Measurements from ENCODE around the gene SLC22A7.

The SLC22A7 gene

DNA sequence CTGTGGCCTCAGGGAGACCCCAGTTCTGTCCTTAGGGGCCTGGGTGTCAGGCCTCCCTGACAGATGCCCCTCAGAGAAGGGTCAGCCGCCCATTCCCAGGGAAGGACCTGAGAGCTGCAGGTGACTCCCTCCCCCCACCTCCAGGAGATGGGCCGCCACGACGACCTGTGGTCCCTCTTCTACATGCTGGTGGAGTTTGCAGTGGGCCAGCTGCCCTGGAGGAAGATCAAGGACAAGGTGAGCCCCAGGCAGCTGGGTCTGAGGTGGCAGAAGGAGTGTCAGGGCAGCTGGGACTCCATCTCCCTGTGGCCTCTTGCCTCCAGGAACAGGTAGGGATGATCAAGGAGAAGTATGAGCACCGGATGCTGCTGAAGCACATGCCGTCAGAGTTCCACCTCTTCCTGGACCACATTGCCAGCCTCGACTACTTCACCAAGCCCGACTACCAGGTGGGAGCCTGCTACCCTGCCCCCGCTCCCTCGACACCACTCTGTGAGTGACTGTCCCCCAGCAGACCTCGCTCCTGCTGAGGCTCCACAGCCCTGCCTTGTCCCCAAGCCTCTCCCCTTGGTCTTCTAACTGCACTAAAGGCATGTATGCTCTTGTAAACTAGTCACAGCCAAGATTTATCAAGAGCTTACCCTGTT is 42.5 kb upstream of the SLC22A7 start:
- no peak for DNase-seq (ENCODE audit: extremely low spot score)
- POLR2A ChIA-PET: no interaction called here
- CTCF ChIA-PET: interaction anchor here (1.0 to 5.8 kb wide), 6 partner anchors 8 to 178 kb away, joined by 3 to 38 read pairs (median 4); partner anchors contain the start of gene DNPH1
- TF ChIP-seq, protein P1, sequence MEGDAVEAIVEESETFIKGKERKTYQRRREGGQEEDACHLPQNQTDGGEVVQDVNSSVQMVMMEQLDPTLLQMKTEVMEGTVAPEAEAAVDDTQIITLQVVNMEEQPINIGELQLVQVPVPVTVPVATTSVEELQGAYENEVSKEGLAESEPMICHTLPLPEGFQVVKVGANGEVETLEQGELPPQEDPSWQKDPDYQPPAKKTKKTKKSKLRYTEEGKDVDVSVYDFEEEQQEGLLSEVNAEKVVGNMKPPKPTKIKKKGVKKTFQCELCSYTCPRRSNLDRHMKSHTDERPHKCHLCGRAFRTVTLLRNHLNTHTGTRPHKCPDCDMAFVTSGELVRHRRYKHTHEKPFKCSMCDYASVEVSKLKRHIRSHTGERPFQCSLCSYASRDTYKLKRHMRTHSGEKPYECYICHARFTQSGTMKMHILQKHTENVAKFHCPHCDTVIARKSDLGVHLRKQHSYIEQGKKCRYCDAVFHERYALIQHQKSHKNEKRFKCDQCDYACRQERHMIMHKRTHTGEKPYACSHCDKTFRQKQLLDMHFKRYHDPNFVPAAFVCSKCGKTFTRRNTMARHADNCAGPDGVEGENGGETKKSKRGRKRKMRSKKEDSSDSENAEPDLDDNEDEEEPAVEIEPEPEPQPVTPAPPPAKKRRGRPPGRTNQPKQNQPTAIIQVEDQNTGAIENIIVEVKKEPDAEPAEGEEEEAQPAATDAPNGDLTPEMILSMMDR (IDR thresholded peaks at IDR 0.05; ENCODE audit: control extremely low read depth, extremely low read depth, low read depth, missing control alignments): no peak

DNA sequence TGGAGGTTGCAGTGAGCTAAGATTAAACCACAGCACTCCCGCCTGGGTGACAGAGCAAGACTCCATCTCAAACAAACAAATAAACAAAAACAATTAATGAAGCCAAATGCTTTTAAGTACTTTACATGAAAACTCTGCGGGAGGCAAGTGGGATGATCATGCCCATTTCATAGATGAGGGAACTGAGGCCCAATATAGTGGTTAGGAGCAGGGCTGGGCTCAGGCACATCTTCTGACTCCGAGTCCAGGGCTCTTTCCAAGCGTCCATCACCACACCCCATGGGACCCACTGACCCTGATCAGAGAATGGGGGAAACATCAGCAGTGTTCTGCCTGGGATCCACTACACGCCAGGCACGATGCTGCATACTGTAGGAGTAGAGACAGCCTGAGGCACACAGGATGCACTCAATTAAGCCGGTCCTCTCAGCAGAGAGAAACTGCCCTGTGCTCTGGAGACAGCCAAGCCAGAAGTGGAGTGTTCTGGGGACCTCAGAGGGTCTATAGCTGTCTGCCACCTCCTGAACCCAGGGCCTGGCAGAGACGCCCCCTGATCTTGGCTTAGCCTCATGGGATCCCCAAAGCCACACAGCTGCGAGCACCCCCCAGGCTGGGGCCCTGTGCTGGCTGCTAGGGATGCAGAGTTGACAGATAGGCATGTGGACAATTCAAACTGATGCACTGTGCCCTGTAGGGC is 41.2 kb upstream of the SLC22A7 start:
- TF ChIP-seq, protein P1 (IDR thresholded peaks at IDR 0.05; ENCODE audit: control extremely low read depth, extremely low read depth, low read depth, missing control alignments): no peak
- DNase-seq (ENCODE audit: extremely low spot score): no peak
- CTCF ChIA-PET: interaction anchor here (1.4 to 5.8 kb wide), 3 partner anchors 7 to 28 kb away, joined by 4 to 38 read pairs (median 5); partner anchors contain the start of gene DNPH1
- POLR2A ChIA-PET: no interaction called here

DNA sequence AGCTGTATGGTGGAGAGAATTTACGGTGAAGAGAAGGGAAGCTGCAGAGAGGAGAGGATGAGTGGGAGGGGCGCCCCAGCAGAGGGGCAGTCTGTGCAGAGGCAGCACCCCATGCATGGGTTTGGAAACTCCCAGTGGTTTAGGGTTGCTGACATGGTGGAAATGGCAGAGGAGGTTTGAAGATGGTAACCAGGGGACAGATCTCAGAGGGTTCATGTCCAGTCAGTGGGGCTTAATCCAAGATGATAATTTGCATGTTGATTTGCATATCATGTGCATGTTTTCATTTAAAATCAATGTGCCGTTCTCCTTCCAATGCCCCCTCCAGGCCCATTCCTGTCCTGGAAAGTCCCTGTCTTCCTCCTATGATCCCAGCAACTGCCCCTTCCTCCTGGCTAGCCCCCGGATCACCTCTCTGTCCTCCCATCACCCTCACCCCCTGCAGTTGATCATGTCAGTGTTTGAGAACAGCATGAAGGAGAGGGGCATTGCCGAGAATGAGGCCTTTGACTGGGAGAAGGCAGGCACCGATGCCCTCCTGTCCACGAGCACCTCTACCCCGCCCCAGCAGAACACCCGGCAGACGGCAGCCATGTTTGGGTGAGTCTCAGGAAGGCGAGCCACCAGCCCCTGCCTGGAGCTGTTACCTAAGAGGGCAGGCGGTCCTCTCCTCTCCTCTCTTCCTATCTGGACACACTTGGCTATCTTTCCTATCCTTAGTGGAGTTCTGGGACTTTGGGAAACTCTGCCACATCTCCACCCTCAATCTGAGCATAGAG is 40.5 kb upstream of the SLC22A7 start:
- CTCF ChIA-PET: interaction anchor here (0.9 to 1.0 kb wide), 2 partner anchors 11 to 30 kb away, joined by 3 read pairs; no protein-coding TSS in a partner anchor
- POLR2A ChIA-PET: no interaction called here
- DNase-seq (ENCODE audit: extremely low spot score): no peak
- TF ChIP-seq, protein P1 (IDR thresholded peaks at IDR 0.05; ENCODE audit: control extremely low read depth, extremely low read depth, low read depth, missing control alignments): no peak

DNA sequence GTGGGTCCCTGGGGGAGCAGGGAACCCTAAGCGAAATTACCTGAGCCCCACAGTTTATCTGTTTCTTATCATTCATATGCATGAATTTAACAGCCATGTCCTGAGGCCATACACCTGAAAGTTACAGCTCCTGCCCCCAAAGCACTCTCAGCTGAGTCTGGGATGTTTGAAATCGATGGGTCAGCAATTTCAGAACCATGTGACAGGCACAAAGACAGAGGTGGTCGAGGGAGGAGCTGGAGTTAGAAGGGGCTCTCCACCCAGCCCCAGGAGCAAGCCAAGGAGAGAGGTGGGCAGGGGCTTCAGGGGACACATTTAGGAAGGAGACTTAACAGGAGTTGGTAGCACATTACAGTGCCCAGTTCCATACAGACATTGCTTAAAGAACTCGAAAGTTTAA is 39.9 kb upstream of the SLC22A7 start:
- POLR2A ChIA-PET: no interaction called here
- CTCF ChIA-PET: interaction anchor here (0.9 to 1.0 kb wide), 2 partner anchors 10 to 30 kb away, joined by 3 read pairs; no protein-coding TSS in a partner anchor
- TF ChIP-seq, protein P1 (IDR thresholded peaks at IDR 0.05; ENCODE audit: control extremely low read depth, extremely low read depth, low read depth, missing control alignments): no peak
- no peak for DNase-seq (ENCODE audit: extremely low spot score)

DNA sequence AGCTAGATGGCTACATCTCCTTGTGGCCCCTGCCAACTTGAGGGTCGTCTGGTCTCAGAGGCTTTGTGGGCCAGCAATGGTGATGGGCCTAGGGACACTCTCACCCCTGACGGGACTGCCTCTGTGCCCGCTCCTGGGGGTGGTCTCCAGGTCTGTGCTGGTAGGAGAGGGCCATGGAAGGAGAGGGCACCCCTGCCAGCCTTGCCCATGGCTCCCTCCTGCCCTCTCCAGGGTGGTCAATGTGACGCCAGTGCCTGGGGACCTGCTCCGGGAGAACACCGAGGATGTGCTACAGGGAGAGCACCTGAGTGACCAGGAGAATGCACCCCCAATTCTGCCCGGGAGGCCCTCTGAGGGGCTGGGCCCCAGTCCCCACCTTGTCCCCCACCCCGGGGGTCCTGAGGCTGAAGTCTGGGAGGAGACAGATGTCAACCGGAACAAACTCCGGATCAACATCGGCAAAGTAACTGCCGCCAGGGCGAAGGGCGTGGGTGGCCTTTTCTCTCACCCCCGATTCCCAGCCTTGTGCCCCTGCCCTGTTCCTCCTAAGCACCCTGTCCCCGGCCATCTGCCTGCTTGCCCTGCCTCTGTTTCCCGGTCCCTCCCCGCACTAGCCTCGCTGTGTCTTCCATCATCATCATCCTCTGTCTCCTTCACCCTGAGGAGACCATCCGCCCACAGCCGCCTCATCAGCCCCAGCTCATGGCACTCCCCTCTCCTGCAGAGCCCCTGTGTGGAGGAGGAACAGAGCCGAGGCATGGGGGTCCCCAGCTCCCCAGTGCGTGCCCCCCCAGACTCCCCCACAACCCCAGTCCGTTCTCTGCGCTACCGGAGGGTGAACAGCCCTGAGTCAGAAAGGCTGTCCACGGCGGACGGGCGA is 39.0 kb upstream of the SLC22A7 start:
- TF ChIP-seq, protein P1 (IDR thresholded peaks at IDR 0.05; ENCODE audit: control extremely low read depth, extremely low read depth, low read depth, missing control alignments): no peak
- CTCF ChIA-PET: interaction anchor here (0.9 to 1.7 kb wide), 3 partner anchors 10 to 248 kb away, joined by 3 to 5 read pairs (median 3); no protein-coding TSS in a partner anchor
- DNase-seq (ENCODE audit: extremely low spot score): no peak
- POLR2A ChIA-PET: no interaction called here

Data from GM10248 (cell line).